PC-3 (cell line): ENCODE data around the gene KCNK3.
"Not testable (repeated sequence)": the region's sequence is repeated elsewhere in the genome, so short reads cannot be mapped to it uniquely, and the experiment has no call there.

Experiments used
- CTCF ChIP-seq: fragments of 300-600 bp; sonication (generic); conservative IDR thresholded peaks from 2 replicates; pipeline ENCODE4 v1.5.1; 2017; ENCODE audit warnings: antibody characterized with exemption, low read depth, mild to moderate bottlenecking, low read length
- EZH2 ChIP-seq: fragments of 300-600 bp; sonication (generic); IDR thresholded peaks from one replicate; pipeline ENCODE4 v1.6.1; 2017; ENCODE audit warnings: antibody characterized with exemption, mild to moderate bottlenecking, low read length; ENCODE audit not compliant: unreplicated experiment
- EZH2phosphoT487 ChIP-seq: fragments of 300-600 bp; sonication (generic); IDR thresholded peaks from 2 replicates; pipeline ENCODE4 v1.6.1; 2018; ENCODE audit warnings: mild to moderate bottlenecking, antibody characterized with exemption, low read length, borderline replicate concordance

- not testable (repeated sequence) for TF ChIP-seq CTCF, EZH2, EZH2phosphoT487
These were observed 27.2 kb upstream of the KCNK3 start for GRCh38 chr2:26665296-26665695.
